ENCODE measurements around the gene TCFL5. TPM values are rescaled to one million over a fixed set of nuclear protein-coding genes. Genes with fewer than 3 reads are reported as not detected.

Gene TCFL5
- total RNA-seq, 4 donors from 2014 or later, result 9.0 to 20.3 (median 12.7) TPM

DNA sequence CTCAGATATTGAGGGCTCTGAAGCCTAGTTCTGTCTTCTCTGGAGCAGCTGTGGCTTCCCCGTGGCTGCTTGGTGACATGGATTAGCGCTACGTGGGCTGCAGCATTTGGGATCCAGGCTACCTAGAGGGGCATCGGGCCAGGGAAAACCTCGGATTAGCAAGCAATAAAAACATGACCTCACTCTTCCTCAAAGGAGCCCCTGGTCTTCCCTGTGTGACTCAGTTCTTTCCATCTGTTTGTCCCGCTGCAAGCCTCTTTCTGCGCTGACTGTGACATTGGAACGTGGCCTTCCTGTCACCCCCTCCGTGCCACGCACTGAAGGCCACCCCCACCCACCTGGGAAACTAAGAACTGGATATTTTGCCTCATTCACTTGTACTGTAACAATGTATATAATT, 61.7 kb downstream of the TCFL5 start:
- DNase-seq (ENCODE audit: low spot score in 2 of 2), result no peak

DNA sequence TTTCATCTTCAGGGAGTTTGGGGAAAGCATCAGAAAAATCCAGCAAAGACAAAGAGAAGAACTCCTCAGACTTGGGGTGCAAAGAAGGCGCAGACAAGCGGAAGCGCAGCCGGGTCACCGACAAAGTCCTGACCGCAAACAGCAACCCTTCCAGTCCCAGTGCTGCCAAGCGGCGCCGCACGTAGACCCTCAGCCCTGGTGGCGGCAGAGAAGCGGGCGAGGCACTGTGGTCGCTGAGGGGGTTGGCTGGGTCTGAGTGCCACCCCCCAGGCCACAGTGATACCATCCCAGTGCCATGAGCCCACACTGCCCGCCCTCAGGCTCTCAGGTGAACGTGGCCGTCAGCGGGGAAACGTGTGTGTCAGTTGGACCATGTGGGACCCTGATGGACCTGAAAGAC, 62.2 kb downstream of the TCFL5 start:
- Histone ChIP-seq H3K27me3 (no peaks in the 10 kb centered on the region), H3K9me3 (no peaks in the 10 kb centered on the region), H3K27ac (no peak overlapping the region), H3K4me3 (no peak overlapping the region), H3K36me3 (peaks cover 39% of the 10 kb centered on the region), H3K4me1 (peaks cover 40% of the 10 kb centered on the region)
- DNase-seq (ENCODE audit: low spot score in 2 of 2), result no peak
- 94% methylated on average over 19 of the region's 19 CpGs for WGBS
- TF ChIP-seq, protein P1, sequence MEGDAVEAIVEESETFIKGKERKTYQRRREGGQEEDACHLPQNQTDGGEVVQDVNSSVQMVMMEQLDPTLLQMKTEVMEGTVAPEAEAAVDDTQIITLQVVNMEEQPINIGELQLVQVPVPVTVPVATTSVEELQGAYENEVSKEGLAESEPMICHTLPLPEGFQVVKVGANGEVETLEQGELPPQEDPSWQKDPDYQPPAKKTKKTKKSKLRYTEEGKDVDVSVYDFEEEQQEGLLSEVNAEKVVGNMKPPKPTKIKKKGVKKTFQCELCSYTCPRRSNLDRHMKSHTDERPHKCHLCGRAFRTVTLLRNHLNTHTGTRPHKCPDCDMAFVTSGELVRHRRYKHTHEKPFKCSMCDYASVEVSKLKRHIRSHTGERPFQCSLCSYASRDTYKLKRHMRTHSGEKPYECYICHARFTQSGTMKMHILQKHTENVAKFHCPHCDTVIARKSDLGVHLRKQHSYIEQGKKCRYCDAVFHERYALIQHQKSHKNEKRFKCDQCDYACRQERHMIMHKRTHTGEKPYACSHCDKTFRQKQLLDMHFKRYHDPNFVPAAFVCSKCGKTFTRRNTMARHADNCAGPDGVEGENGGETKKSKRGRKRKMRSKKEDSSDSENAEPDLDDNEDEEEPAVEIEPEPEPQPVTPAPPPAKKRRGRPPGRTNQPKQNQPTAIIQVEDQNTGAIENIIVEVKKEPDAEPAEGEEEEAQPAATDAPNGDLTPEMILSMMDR (IDR thresholded peaks at IDR 0.05), result no peak
- no peak for TF ChIP-seq EP300 (IDR thresholded peaks at IDR 0.05)
- no peak for TF ChIP-seq POLR2A (IDR thresholded peaks at IDR 0.05)
- TF ChIP-seq POLR2AphosphoS5 (IDR thresholded peaks at IDR 0.05), result no peak

More for the DNA sequence above, 61.7 kb downstream of the TCFL5 start:
- TF ChIP-seq, protein P1 (IDR thresholded peaks at IDR 0.05), result no peak
- no peak overlapping the region for H3K4me3 ChIP-seq
- 85% methylated on average over 10 of the region's 10 CpGs for WGBS
- no peaks in the 10 kb centered on the region for H3K27me3 ChIP-seq
- H3K4me1 ChIP-seq, result peaks cover 36% of the 10 kb centered on the region
- H3K36me3 ChIP-seq, result peaks cover 39% of the 10 kb centered on the region
- H3K9me3 ChIP-seq, result no peaks in the 10 kb centered on the region
- no peak overlapping the region for H3K27ac ChIP-seq

DNA sequence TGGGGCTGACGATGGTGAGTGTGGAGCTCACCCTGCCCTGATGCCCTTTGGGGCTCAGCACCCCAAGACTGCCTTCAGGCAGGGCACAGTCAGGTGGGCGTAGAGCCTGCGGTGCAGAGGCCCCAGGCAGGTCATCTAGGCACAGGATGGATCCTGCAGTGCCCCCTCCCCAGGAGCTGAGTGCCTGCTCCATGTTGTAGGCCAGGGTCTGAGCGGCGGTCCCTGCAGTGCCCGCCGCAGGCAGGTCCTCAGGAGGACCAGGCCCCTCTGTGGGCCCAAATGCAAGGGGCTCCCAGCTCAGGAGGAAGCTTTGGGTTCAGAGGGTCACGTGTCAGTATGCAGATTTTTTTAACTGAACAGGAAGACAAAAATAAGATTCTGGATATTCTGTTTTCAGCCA, 62.6 kb downstream of the TCFL5 start:
- DNase-seq (ENCODE audit: low spot score in 2 of 2), result no peak
- no peak overlapping the region for H3K4me3 ChIP-seq
- no peaks in the 10 kb centered on the region for H3K27me3 ChIP-seq
- no peak for TF ChIP-seq POLR2A (IDR thresholded peaks at IDR 0.05)
- TF ChIP-seq POLR2AphosphoS5 (IDR thresholded peaks at IDR 0.05), result no peak
- TF ChIP-seq, protein P1 (IDR thresholded peaks at IDR 0.05), result no peak
- H3K27ac ChIP-seq, result no peak overlapping the region
- 90% methylated on average over 7 of the region's 8 CpGs for WGBS
- H3K9me3 ChIP-seq, result no peaks in the 10 kb centered on the region
- H3K36me3 ChIP-seq, result peaks cover 39% of the 10 kb centered on the region
- H3K4me1 ChIP-seq, result peaks cover 37% of the 10 kb centered on the region

DNA sequence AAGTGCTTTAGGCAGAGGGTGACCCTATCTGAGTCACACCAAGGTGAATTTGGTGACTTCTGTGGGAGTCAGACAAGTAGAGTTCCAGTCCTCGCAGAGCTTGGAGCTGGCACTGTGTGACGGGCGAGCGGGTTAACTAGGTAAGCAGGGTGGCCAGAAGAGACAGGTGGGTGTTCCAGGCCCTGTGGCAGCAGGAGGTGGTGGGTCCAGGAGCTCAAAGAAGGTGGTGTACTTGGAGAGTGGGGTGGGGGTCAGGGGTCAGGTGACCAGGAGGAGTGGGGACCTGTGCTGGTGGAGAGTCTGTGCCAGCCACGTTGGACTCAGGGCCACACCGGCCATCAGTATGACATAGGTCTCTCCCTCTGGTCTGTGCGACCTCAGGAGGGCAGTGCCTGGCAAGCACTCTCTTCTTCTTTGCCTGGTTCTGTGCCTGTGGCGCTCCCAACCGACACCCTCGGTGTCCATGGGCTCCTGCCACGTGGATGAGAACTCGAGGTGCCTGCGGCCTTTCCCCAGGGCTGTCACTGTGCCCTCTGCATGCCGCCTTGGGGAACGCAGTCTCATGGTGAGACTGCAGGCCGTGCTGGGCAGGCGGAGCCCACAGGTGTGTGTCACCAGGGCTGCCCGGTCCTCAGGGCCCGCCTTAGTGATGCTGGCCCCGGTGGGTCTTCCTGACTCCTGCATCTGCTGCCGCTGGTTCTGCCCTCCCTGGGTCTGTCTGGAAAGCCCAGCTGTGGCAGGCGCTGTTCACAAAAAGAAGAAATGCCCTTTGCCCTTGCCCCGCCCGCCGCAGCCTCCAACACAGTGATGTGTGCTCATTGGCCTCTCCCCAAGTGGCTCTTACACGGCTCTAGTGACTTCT, 63.7 kb downstream of the TCFL5 start:
- Histone ChIP-seq H3K27ac (no peak overlapping the region), H3K36me3 (peaks cover 39% of the 10 kb centered on the region), H3K4me1 (peaks cover 43% of the 10 kb centered on the region), H3K9me3 (no peaks in the 10 kb centered on the region), H3K4me3 (no peak overlapping the region), H3K27me3 (no peaks in the 10 kb centered on the region)
- DNase-seq (ENCODE audit: low spot score in 2 of 2), result no peak
- no peak for TF ChIP-seq POLR2AphosphoS5 (IDR thresholded peaks at IDR 0.05)
- TF ChIP-seq POLR2A (IDR thresholded peaks at IDR 0.05), result no peak
- no peak for TF ChIP-seq EP300 (IDR thresholded peaks at IDR 0.05)
- TF ChIP-seq, protein P1 (IDR thresholded peaks at IDR 0.05), result no peak
- WGBS, result 87% methylated on average over 22 of the region's 26 CpGs

DNA sequence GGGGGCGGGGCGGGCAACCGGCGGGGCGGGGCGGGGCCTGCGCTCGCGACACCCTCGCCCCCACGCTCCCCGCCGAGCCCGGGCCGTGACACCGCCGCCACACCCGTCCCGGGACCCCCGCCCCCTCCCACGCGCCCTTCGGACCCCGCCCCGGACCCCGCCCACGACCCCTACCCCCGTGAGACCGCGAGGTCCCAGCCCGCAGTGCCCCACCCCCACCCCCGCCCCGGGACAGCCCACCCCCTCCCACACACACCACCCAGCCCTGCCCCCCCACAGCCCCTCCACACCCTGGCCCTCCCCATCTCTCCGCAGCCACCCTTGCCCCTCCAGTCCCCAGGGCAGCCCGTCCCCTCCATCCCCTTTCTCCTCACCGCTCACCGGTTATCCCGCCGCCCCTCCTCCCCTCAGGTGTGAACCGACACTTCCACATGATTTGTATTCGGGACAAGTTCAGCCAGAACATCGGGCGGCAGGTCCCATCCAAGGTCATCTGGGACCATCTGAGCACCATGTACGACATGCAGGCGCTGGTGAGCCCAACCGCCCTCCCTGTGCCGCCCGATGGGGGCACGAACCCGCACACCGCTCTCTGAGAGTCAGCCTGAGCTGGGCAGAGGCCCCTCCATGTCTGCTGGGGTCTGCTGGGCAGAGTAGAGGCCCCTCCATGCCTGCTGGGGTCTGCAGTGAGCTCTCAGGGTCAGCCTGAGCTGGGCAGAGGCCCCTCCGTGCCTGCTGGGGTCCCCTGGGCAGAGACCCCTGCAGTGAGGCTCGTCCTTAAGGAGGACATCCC, 64.7 kb downstream of the TCFL5 start:
- peaks cover 39% of the 10 kb centered on the region for H3K36me3 ChIP-seq
- no peak for DNase-seq (ENCODE audit: low spot score in 2 of 2)
- H3K4me1 ChIP-seq, result peaks cover 38% of the 10 kb centered on the region
- peak overlapping the region; percentile 84 for H3K4me3 ChIP-seq
- H3K27ac ChIP-seq, result peak overlapping the region; percentile 90
- TF ChIP-seq EP300 (IDR thresholded peaks at IDR 0.05), result no peak
- TF ChIP-seq, protein P1 (IDR thresholded peaks at IDR 0.05), result no peak
- no peaks in the 10 kb centered on the region for H3K27me3 ChIP-seq
- H3K9me3 ChIP-seq, result no peaks in the 10 kb centered on the region
- WGBS, result 61% methylated on average over 5 of the region's 53 CpGs
